T-helper 2 cell treated with Interferon-gamma antibody and Interleukin-4, amounts not matched to agents 100 ng/mL and 5 ng/mL, for 36 hours (primary cell): ENCODE results near the gene CFAP45. TPM values are rescaled to one million over a fixed set of nuclear protein-coding genes. Genes with fewer than 3 reads are reported as not detected.

ENCODE experiments used
- intact Hi-C: fragments of 100-400 bp; cut with micrococcal nuclease; formaldehyde crosslinking; loops from one replicate; pipeline ENCODE4 v1.15.1; 2023
- total RNA-seq: library from RNA; stranded (reverse); gene quantifications from 2 replicates; pipeline ENCODE4 v1.2.3, GENCODE V29; 2022

The CFAP45 gene
- total RNA-seq, 1 donor from 2014 or later: 0.98 TPM

DNA sequence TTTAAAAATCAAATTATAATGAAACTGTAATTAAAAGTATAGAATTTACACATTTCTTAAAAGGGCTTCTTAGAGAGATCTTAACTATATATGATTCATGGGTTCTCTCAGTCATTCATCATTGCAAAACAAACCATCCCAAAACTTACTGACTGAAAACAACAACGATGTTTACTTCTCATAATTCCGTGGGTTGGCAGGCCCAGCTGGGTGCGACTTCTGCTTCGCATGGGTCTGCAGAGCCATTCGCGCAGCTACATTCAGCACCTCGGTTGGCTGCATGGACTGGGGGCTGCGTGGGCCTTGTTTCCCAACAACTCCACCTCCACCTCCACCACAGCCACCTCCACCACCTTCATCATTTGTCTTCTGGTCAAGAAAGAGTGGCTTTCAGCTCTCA, 69.2 kb downstream of the CFAP45 start:
- intact Hi-C loops: no loop called here

GRCh38 chr1:159829822-159830465, 70.0 kb downstream of the CFAP45 start:
- intact Hi-C loops: no loop called here

DNA sequence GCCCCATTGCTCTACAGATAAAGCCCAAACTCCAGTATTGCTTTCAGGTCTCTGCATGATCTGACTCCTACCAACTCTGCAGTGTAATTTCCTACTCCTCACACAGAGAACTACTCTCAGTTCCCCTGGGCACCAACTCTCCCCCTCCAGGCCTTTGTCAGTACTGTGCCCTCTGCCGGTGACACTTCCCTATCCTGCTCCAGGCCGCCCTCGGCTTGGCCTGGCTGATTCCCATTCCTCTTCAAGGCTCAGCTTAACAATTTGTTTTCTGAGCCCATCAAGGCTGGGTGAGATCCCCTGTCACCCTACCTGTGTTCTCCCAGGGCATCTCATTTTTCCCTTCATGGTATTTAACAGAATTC, 70.7 kb downstream of the CFAP45 start:
- intact Hi-C loops: no loop called here

DNA sequence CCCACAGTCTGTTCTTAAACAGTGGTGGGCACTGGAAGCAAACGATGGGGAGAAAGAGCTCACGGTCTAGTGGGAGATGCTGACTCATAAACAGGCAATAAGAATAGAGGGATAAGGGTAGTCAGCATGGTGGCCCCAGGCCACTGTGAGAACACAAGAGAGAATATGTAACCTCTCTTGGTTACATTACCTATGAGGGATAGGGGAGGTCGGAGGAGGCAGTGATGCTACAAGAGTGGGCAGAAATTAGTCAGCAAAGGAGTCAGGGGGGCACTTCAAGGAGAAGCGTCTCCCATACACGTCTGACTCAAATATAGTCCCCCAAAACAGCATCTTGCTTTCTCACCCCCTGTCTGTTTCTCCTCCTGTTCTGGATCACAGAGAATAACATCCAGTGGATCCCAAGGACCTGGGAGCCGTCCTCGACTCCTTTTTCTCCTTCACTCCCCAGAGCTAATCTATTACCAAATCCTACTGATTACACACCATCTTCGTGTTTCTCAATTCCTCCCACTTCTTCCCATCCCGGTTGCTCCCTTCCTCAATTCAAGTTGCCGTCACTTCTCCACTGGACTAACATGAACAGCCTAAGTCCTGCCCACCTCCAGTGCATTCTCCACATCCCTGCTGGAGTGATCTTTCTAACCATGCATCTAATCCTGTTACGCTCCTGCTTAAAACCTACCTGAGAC, 71.2 kb downstream of the CFAP45 start:
- intact Hi-C loops: no loop called here

DNA sequence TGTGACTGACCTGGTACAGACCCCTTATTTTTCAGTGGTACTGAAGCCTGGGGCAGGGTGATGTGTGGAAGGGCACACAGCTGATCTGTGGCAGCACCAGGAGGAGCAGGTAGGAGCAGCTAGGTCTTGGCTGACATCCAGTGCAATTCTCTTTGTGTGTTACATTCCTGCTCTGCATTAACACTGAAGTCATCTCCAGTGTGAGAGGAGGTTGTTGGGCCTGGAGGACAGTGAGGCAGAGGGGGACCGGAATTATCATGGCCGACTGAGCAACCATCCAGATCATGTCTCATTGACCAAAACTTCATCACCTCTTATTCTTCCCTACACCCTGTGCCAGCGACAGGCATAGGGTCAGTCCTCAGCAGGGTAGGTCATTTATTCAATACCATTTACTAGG, 71.8 kb downstream of the CFAP45 start:
- intact Hi-C loops: no loop called here

- intact Hi-C loops: no loop called here
Measured at GRCh38 chr1:159827549-159827948, 72.4 kb downstream of the CFAP45 start.

DNA sequence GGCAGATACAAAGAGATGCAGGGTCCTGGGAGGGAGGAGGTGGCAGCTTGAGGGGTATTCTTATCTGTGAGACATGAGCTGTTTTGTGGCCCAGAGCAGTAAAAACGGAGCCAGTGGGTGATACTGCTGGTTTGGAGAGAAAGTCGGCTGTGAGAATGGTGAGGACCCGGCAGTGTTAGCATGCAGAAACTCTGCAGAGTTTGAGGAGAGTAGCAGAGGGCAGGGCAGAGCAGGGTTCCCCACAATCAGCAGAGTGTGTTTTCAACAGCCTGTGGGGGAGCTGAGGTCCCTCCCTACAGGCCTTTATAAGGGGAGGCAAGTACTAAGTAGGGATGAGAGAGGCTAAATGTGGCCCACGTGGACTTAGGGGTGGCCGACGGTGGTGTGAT, 72.9 kb downstream of the CFAP45 start:
- intact Hi-C loops: no loop called here

DNA sequence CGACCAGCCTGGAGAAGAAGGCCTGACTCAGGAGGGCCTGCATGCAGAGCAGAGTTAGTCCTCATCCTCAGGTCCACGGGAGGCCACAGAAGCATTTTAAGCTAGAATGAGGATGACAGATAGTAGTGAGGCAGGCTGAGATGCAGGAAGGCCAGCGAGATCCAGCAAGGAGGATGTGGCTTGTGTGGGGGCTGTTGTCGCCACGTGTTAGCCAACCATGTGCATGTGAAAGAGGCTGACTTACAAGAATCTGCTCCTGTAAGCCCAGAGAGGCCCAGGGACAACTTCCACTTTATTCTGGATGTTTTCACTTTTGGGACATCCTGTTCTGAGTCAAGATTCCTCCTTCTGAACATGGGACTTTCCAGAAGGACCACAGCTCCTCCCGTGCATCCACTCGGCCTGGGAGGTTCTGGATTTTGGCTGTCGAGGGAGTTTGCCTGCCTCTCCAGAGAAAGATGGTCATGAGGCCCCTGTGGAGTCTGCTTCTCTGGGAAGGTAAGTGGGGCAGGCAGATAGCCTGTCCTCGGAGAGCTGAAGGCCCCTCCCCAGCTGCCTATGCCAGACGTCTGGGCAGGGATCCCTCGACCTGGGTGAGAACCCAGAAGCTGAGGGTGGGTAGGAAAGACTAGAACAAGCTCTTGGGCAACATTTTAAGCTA, 73.4 kb downstream of the CFAP45 start, which contains the start of gene SLAMF8:
SLAMF8 (plus strand) TSS at position 433 of the 661 bp plus-strand sequence; CDS start at position 459, 26 bp downstream.
- intact Hi-C loops: no loop called here

GRCh38 chr1:159825564-159825963, 74.4 kb downstream of the CFAP45 start:
- intact Hi-C loops: no loop called here

DNA sequence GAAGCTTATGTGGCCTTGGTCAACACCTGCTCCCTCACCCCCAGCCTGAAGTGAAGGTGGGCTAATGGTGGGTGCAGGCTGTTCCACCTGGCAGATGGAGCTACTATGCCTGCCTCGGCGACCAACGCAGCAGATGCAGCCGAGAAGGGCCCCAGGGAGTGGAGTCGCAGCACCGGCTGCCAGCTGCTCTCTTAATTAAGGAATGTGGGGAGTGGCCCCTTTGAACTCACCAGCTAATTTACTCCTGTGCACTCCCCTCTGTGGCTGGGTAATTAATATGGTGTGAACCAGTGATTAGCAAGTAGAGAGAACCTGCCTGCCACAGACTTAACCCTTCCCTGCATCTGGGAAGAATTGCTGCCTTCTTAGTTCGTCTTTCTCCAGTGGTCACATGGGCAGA, 76.6 kb downstream of the CFAP45 start:
- intact Hi-C loops: no loop called here

Other genes starting within 250 kb of the CFAP45 start
- not detected in 2 replicates for gene CRP, start 185.6 kb downstream of the CFAP45 start, total RNA-seq
- 20.9 and 22.6 TPM in 2 replicates for gene DUSP23, start 119.2 kb downstream of the CFAP45 start, total RNA-seq
- gene FCRL6, start 97.8 kb downstream of the CFAP45 start, total RNA-seq: 0.25 TPM in 1 of 2 replicates, not detected in the other
- gene SLAMF8, start 73.3 kb downstream of the CFAP45 start, total RNA-seq: 0.68 and 1.1 TPM in 2 replicates
- not detected in 2 replicates for gene VSIG8, start 37.5 kb downstream of the CFAP45 start, total RNA-seq
- gene TAGLN2, start 25.3 kb upstream of the CFAP45 start, total RNA-seq: 542 and 547 TPM in 2 replicates
- 0.09 TPM in 1 of 2 replicates, not detected in the other for gene IGSF9, start 45.4 kb upstream of the CFAP45 start, total RNA-seq
- not detected in 2 replicates for gene SLAMF9, start 54.1 kb upstream of the CFAP45 start, total RNA-seq
- 7.5 and 7.7 TPM in 2 replicates for gene PIGM, start 131.8 kb upstream of the CFAP45 start, total RNA-seq
- gene KCNJ10, start 170.0 kb upstream of the CFAP45 start, total RNA-seq: not detected in 2 replicates
- not detected in 2 replicates for gene KCNJ9, start 181.4 kb upstream of the CFAP45 start, total RNA-seq
- gene IGSF8, start 198.5 kb upstream of the CFAP45 start, total RNA-seq: 37.2 and 39.4 TPM in 2 replicates
- not detected in 2 replicates for gene ATP1A2, start 215.6 kb upstream of the CFAP45 start, total RNA-seq